ENCODE data around the gene DGCR6.
"Not testable (repeated sequence)": the region's sequence is repeated elsewhere in the genome, so short reads cannot be mapped to it uniquely, and the experiment has no call there.

The DGCR6 gene

GRCh38 chr22:18931905-18932652 lies 26.0 kb downstream of the DGCR6 start:
- no peak for DNase-seq

GRCh38 chr22:18933914-18934313 lies 27.8 kb downstream of the DGCR6 start:
- no peak for DNase-seq

GRCh38 chr22:18934688-18935087 lies 28.6 kb downstream of the DGCR6 start:
- DNase-seq: not testable (repeated sequence)

GRCh38 chr22:18935889-18936529 lies 29.9 kb downstream of the DGCR6 start, which contains the start of gene PRODH:
Gene PRODH, minus strand, starts transcription at chr22:18936293. Its CDS starts 6 bp downstream, at chr22:18936287.
- DNase-seq: no peak

- not testable (repeated sequence) for DNase-seq
These were observed 32.6 kb downstream of the DGCR6 start for GRCh38 chr22:18938691-18939090.

GRCh38 chr22:18947105-18947504 lies 41.0 kb downstream of the DGCR6 start:
- not testable (repeated sequence) for DNase-seq

- no peak for DNase-seq
These were observed 41.8 kb downstream of the DGCR6 start for GRCh38 chr22:18947905-18948304.

GRCh38 chr22:18950141-18950540 lies 44.0 kb downstream of the DGCR6 start:
- DNase-seq: no peak

GRCh38 chr22:18952022-18952421 lies 45.9 kb downstream of the DGCR6 start:
- DNase-seq: no peak

GRCh38 chr22:18953128-18953527 lies 47.0 kb downstream of the DGCR6 start:
- DNase-seq: not testable (repeated sequence)

GRCh38 chr22:18954303-18954989 lies 48.3 kb downstream of the DGCR6 start:
- DNase-seq: peak; percentile 68

GRCh38 chr22:18954990-18955571 lies 49.0 kb downstream of the DGCR6 start:
- no peak for DNase-seq

- DNase-seq: no peak
These were observed 49.6 kb downstream of the DGCR6 start for GRCh38 chr22:18955696-18956095.

GRCh38 chr22:18956121-18956895 lies 50.2 kb downstream of the DGCR6 start:
- DNase-seq: not testable (repeated sequence)

GRCh38 chr22:18956956-18957355 lies 50.8 kb downstream of the DGCR6 start:
- not testable (repeated sequence) for DNase-seq

GRCh38 chr22:18957621-18958320 lies 51.7 kb downstream of the DGCR6 start:
- DNase-seq: not testable (repeated sequence)

GRCh38 chr22:18958321-18958705 lies 52.2 kb downstream of the DGCR6 start:
- not testable (repeated sequence) for DNase-seq

- not testable (repeated sequence) for DNase-seq
These were observed 52.6 kb downstream of the DGCR6 start for GRCh38 chr22:18958738-18959137.

- DNase-seq: not testable (repeated sequence)
These were observed 53.1 kb downstream of the DGCR6 start for GRCh38 chr22:18959266-18959665.

- not testable (repeated sequence) for DNase-seq
These were observed 53.6 kb downstream of the DGCR6 start for GRCh38 chr22:18959741-18960140.

GRCh38 chr22:18960166-18960820 lies 54.2 kb downstream of the DGCR6 start:
- DNase-seq: not testable (repeated sequence)

Measured in hematopoietic multipotent progenitor cell treated with erythropoietin and hydrocortisone succinate and interleukin-3 and kit ligand, for 6 days (in vitro differentiated cells).